PC-3 (cell line): ENCODE results near the gene RING1.

Experiments
- EZH2 ChIP-seq: fragments of 300-600 bp; sonication (generic); IDR thresholded peaks from one replicate; pipeline ENCODE4 v1.6.1; 2017; ENCODE audit warnings: antibody characterized with exemption, mild to moderate bottlenecking, low read length; ENCODE audit not compliant: unreplicated experiment
- EZH2phosphoT487 ChIP-seq: fragments of 300-600 bp; sonication (generic); IDR thresholded peaks from 2 replicates; pipeline ENCODE4 v1.6.1; 2018; ENCODE audit warnings: mild to moderate bottlenecking, antibody characterized with exemption, low read length, borderline replicate concordance
- TF ChIP-seq, protein P1 (sequence below): fragments of 300-600 bp; sonication (generic); conservative IDR thresholded peaks from 2 replicates; pipeline ENCODE4 v1.5.1; 2017; ENCODE audit warnings: antibody characterized with exemption, low read depth, mild to moderate bottlenecking, low read length

DNA sequence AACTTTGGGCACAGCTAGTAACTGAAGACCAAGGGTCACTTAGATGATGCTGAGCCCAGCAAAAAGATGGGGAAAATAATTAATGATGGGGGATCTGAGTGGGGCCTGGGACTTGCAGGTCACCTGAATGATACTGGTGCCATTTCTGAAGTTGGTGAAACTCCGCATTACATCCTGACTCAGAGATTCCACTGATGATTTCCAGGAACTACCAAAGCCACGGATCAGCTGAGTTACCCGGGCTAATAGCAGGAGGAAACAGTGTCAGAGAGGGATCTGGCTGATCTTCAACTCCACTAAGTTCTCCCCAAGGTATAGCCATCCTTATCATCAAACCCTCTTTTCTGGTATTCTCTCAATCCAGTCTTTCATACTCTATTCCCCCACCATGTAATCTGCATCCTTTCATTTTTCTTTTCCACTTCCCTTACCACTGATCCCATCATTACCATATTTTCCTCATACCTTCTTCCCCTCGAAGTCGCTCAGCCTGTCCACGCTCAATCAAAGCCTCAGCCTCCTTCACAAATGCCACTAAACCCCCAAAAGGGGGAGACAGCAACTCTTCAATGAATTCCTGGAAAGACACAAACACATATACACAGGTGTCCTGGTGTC, 43.2 kb downstream of the RING1 start:
- TF ChIP-seq EZH2phosphoT487 (no peak), EZH2 (no peak)
- TF ChIP-seq, protein P1, sequence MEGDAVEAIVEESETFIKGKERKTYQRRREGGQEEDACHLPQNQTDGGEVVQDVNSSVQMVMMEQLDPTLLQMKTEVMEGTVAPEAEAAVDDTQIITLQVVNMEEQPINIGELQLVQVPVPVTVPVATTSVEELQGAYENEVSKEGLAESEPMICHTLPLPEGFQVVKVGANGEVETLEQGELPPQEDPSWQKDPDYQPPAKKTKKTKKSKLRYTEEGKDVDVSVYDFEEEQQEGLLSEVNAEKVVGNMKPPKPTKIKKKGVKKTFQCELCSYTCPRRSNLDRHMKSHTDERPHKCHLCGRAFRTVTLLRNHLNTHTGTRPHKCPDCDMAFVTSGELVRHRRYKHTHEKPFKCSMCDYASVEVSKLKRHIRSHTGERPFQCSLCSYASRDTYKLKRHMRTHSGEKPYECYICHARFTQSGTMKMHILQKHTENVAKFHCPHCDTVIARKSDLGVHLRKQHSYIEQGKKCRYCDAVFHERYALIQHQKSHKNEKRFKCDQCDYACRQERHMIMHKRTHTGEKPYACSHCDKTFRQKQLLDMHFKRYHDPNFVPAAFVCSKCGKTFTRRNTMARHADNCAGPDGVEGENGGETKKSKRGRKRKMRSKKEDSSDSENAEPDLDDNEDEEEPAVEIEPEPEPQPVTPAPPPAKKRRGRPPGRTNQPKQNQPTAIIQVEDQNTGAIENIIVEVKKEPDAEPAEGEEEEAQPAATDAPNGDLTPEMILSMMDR: no peak
